GM10847 (cell line): ENCODE results near the gene TNFRSF21.

Experiments used
- POLR2A ChIP-seq: IDR thresholded peaks from 2 replicates; pipeline ENCODE4 v1.6.1; 2011; ENCODE audit not compliant: insufficient read length; ENCODE audit errors: extremely low read depth

The TNFRSF21 gene

GRCh38 chr6:47234266-47234933 is 75.3 kb downstream of the TNFRSF21 start:
- no peak for TF ChIP-seq POLR2A

GRCh38 chr6:47231151-47231550 is 78.6 kb downstream of the TNFRSF21 start:
- no peak for TF ChIP-seq POLR2A

- TF ChIP-seq POLR2A = no peak
Measured at GRCh38 chr6:47230579-47230978, 79.1 kb downstream of the TNFRSF21 start.

- no peak for TF ChIP-seq POLR2A
Measured at GRCh38 chr6:47229255-47229654, 80.5 kb downstream of the TNFRSF21 start.

- TF ChIP-seq POLR2A = no peak
Measured at GRCh38 chr6:47221565-47221964, 88.1 kb downstream of the TNFRSF21 start.

GRCh38 chr6:47209632-47210031 is 100.1 kb downstream of the TNFRSF21 start:
- TF ChIP-seq POLR2A = no peak

- TF ChIP-seq POLR2A = no peak
Measured at GRCh38 chr6:47207261-47207660, 102.4 kb downstream of the TNFRSF21 start.

GRCh38 chr6:47206626-47207025 is 103.1 kb downstream of the TNFRSF21 start:
- TF ChIP-seq POLR2A = no peak

- no peak for TF ChIP-seq POLR2A
Measured at GRCh38 chr6:47203938-47204611, 105.6 kb downstream of the TNFRSF21 start.

GRCh38 chr6:47203266-47203937 is 106.3 kb downstream of the TNFRSF21 start:
- no peak for TF ChIP-seq POLR2A

GRCh38 chr6:47202644-47203205 is 107.0 kb downstream of the TNFRSF21 start:
- TF ChIP-seq POLR2A = no peak

GRCh38 chr6:47200536-47201334 is 109.0 kb downstream of the TNFRSF21 start:
- TF ChIP-seq POLR2A = no peak

GRCh38 chr6:47197682-47198640 is 111.7 kb downstream of the TNFRSF21 start:
- no peak for TF ChIP-seq POLR2A

GRCh38 chr6:47196113-47196512 is 113.6 kb downstream of the TNFRSF21 start:
- TF ChIP-seq POLR2A = no peak
